HepG2 (cell line): ENCODE measurements around the gene G6PC3. TPM values are rescaled to one million over a fixed set of nuclear protein-coding genes. Genes with fewer than 3 reads are reported as not detected.

Source experiments
- ARNTL ChIP-seq: sonication (generic); formaldehyde crosslinking; IDR thresholded peaks from 2 replicates; pipeline ENCODE4 v1.4.0; 2020; ENCODE audit warnings: mild to moderate bottlenecking, missing genetic modification reagents
- CEBPG ChIP-seq: IDR thresholded peaks from 2 replicates; pipeline ENCODE4 v1.6.1; 2016
- KLF16 ChIP-seq, 2 experiments: sonication (generic) in 1 of 2; formaldehyde crosslinking in 1 of 2; IDR thresholded peaks; 2 replicates each; pipeline versions ENCODE4 v1.6.1 to v1.8.0; 2016 to 2023; ENCODE audit warnings: missing genetic modification reagents in 2 of 2, missing compliant biosample characterization in 1 of 2
- MXD4 ChIP-seq: IDR thresholded peaks from 2 replicates; pipeline ENCODE4 v1.6.1; 2016; ENCODE audit warnings: mild to moderate bottlenecking, missing biosample characterization, missing genetic modification reagents
- NFIC ChIP-seq: IDR thresholded peaks from 2 replicates; pipeline ENCODE4 v1.6.1; 2012; ENCODE audit warnings: mild to moderate bottlenecking, low read length, inconsistent platforms
- NFKBIZ ChIP-seq: IDR thresholded peaks from 2 replicates; pipeline ENCODE4 v1.6.1; 2018; ENCODE audit warnings: missing genetic modification reagents, missing compliant biosample characterization
- PHF21A ChIP-seq: sonication (generic); formaldehyde crosslinking; IDR thresholded peaks from 2 replicates; pipeline ENCODE4 v1.5.0; 2020; ENCODE audit warnings: mild to moderate bottlenecking, missing genetic modification reagents
- SRSF1 ChIP-seq: fragments of 200-400 bp; formaldehyde crosslinking; optimal IDR thresholded peaks from 2 replicates; pipeline ENCODE3; 2017; ENCODE audit warnings: mild to moderate bottlenecking, low read depth, low read length, moderate library complexity
- U2AF1 ChIP-seq: fragments of 200-400 bp; formaldehyde crosslinking; optimal IDR thresholded peaks from 2 replicates; pipeline ENCODE3; 2017; ENCODE audit warnings: mild to moderate bottlenecking, low read depth, low read length
- ZMYM3 ChIP-seq: sonication (generic); formaldehyde crosslinking; IDR thresholded peaks from 2 replicates; pipeline ENCODE4 v1.5.1; 2020; ENCODE audit warnings: mild to moderate bottlenecking, missing genetic modification reagents
- ZNF253 ChIP-seq: sonication (generic); formaldehyde crosslinking; IDR thresholded peaks from 2 replicates; pipeline ENCODE4 v1.8.0; 2022; ENCODE audit warnings: mild to moderate bottlenecking, missing genetic modification reagents, borderline replicate concordance
- ZNF282 ChIP-seq: fragments of 450-650 bp; IDR thresholded peaks from 2 replicates; pipeline ENCODE4 v1.6.1; 2018; ENCODE audit not compliant: partially characterized antibody
- ZNF550 ChIP-seq: sonication (generic); formaldehyde crosslinking; IDR thresholded peaks from 2 replicates; pipeline ENCODE4 v1.4.0; 2020; ENCODE audit warnings: mild to moderate bottlenecking, missing genetic modification reagents, borderline replicate concordance
- ZNF614 ChIP-seq: IDR thresholded peaks from 2 replicates; pipeline ENCODE4 v1.6.1; 2018; ENCODE audit warnings: missing biosample characterization, missing genetic modification reagents, inconsistent platforms, borderline replicate concordance
- ZNF674 ChIP-seq: sonication (generic); formaldehyde crosslinking; IDR thresholded peaks from 2 replicates; pipeline ENCODE4 v1.5.0; 2020; ENCODE audit warnings: low read depth, mild to moderate bottlenecking, missing genetic modification reagents
- polyA plus RNA-seq, 8 experiments: library from polyadenylated mRNA; depleted of rRNA in 3 of 8; stranded (reverse) in 7 of 8; unstranded in 1 of 8; fragments of >200 nt; fragmentation: Illumina TruSeq in 4 of 8; extraction: Trizol in 4 of 8; gene quantifications; 2 replicates each; pipeline versions ENCODE4 v1.2.1 to v1.2.3, GENCODE V29; 2011 to 2016; ENCODE audit warnings: low read depth in 4 of 8, missing spikeins in 1 of 8, mixed read lengths in 1 of 8; ENCODE audit not compliant: insufficient read depth in 1 of 8
- total RNA-seq, 5 experiments: library from RNA; depleted of rRNA; stranded (reverse); fragments of >200 nt; fragmentation: Illumina TruSeq; extraction: Trizol; gene quantifications; 2 replicates each; pipeline ENCODE4 v1.2.3, GENCODE V29; 2016; ENCODE audit warnings: low read depth in 1 of 5
- TF ChIP-seq, protein P1 (sequence below): sonication (generic); formaldehyde crosslinking; IDR thresholded peaks from 2 replicates; pipeline ENCODE4 v1.9.0; 2021; ENCODE audit warnings: missing genetic modification reagents, borderline replicate concordance
- TF ChIP-seq, protein P2 (sequence below): sonication (generic); formaldehyde crosslinking; IDR thresholded peaks from 2 replicates; pipeline ENCODE4 v1.4.0; 2020; ENCODE audit warnings: missing genetic modification reagents
- TF ChIP-seq, protein P3 (sequence below): sonication (generic); formaldehyde crosslinking; conservative IDR thresholded peaks from 2 replicates; pipeline ENCODE4 v1.8.0; 2022; ENCODE audit warnings: mild to moderate bottlenecking, moderate library complexity, missing genetic modification reagents
- TF ChIP-seq, protein P4 (sequence below): sonication (generic); formaldehyde crosslinking; IDR thresholded peaks from 2 replicates; pipeline ENCODE4 v1.5.0; 2020; ENCODE audit warnings: missing genetic modification reagents

G6PC3 gene
- total and polyA plus RNA-seq, 2 of the 13 experiments (the other 11 are each of a cell fraction or from before 2014, with no cell fraction given) = 38.5 to 75.8 TPM

DNA sequence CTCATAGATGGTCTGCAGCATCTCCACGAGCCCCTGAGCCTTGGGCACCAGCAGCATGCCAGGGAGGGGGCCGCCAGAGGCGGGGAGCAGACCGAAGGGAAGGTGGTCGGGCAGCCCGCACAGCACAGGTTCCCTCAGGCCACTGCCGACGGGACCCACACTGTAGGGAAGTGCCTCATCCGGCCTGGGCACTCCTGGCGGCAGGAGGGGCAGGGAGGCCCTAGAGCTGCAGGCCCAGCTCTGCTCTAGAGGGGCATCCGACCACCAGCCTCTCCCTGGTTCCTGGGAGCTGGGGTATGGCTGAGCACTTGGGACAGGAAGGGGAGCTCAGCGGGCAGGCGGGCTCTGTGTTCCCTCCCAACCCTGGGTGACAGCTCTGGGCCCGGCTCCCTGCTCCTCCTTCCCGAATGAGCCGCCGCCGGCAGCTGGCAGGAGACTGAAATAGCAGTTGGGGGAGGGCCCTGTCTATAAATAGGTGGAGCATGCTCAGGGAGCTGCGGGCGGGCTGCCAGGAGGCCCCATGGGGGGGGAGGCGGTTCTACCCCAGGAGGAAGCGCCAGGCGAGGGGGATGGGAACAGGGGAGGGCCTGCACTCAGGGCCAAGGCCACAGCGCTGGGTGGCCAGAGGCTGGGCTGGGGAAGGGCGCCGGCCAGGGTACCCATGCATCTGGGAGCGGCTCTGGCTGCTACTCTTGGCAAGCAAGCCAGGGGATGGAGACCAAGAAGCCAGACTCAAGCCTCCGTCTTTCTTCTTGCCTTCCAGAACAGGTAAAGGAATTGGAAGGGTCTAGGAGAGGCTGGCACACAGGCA is 40.5 kb downstream of the G6PC3 start (continued):
- TF ChIP-seq, protein P1, sequence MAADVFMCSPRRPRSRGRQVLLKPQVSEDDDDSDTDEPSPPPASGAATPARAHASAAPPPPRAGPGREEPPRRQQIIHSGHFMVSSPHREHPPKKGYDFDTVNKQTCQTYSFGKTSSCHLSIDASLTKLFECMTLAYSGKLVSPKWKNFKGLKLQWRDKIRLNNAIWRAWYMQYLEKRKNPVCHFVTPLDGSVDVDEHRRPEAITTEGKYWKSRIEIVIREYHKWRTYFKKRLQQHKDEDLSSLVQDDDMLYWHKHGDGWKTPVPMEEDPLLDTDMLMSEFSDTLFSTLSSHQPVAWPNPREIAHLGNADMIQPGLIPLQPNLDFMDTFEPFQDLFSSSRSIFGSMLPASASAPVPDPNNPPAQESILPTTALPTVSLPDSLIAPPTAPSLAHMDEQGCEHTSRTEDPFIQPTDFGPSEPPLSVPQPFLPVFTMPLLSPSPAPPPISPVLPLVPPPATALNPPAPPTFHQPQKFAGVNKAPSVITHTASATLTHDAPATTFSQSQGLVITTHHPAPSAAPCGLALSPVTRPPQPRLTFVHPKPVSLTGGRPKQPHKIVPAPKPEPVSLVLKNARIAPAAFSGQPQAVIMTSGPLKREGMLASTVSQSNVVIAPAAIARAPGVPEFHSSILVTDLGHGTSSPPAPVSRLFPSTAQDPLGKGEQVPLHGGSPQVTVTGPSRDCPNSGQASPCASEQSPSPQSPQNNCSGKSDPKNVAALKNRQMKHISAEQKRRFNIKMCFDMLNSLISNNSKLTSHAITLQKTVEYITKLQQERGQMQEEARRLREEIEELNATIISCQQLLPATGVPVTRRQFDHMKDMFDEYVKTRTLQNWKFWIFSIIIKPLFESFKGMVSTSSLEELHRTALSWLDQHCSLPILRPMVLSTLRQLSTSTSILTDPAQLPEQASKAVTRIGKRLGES (CRISPR knock-in tag) = no peak
- peak; percentile 89 for TF ChIP-seq NFKBIZ (CRISPR knock-in tag)
- TF ChIP-seq NFIC = peak; percentile 90; the same call in 1 of the 2 replicates
- TF ChIP-seq SRSF1 = peak; percentile 100
- TF ChIP-seq ZNF550 (CRISPR knock-in tag) = 0 out of 2 replicates have a peak, but pooled peaks have one; percentile 49
- TF ChIP-seq, protein P2, sequence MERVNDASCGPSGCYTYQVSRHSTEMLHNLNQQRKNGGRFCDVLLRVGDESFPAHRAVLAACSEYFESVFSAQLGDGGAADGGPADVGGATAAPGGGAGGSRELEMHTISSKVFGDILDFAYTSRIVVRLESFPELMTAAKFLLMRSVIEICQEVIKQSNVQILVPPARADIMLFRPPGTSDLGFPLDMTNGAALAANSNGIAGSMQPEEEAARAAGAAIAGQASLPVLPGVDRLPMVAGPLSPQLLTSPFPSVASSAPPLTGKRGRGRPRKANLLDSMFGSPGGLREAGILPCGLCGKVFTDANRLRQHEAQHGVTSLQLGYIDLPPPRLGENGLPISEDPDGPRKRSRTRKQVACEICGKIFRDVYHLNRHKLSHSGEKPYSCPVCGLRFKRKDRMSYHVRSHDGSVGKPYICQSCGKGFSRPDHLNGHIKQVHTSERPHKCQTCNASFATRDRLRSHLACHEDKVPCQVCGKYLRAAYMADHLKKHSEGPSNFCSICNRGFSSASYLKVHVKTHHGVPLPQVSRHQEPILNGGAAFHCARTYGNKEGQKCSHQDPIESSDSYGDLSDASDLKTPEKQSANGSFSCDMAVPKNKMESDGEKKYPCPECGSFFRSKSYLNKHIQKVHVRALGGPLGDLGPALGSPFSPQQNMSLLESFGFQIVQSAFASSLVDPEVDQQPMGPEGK = peak; percentile 100
- 0 out of 2 replicates have a peak, but pooled peaks have one; percentile 39 for TF ChIP-seq ZNF674
- peak; percentile 97 for TF ChIP-seq U2AF1
- peak; percentile 97 for TF ChIP-seq ZMYM3 (CRISPR knock-in tag)
- TF ChIP-seq ZNF282 = no peak
- 0 out of 2 replicates have a peak, but pooled peaks have one; percentile 74 for TF ChIP-seq ZNF253 (CRISPR knock-in tag)
- TF ChIP-seq PHF21A (CRISPR knock-in tag) = peak; percentile 100
- TF ChIP-seq, protein P3, sequence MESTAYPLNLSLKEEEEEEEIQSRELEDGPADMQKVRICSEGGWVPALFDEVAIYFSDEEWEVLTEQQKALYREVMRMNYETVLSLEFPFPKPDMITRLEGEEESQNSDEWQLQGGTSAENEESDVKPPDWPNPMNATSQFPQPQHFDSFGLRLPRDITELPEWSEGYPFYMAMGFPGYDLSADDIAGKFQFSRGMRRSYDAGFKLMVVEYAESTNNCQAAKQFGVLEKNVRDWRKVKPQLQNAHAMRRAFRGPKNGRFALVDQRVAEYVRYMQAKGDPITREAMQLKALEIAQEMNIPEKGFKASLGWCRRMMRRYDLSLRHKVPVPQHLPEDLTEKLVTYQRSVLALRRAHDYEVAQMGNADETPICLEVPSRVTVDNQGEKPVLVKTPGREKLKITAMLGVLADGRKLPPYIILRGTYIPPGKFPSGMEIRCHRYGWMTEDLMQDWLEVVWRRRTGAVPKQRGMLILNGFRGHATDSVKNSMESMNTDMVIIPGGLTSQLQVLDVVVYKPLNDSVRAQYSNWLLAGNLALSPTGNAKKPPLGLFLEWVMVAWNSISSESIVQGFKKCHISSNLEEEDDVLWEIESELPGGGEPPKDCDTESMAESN = peak; percentile 97
- 0 out of 2 replicates have a peak, but pooled peaks have one; percentile 56 for TF ChIP-seq CEBPG
- TF ChIP-seq, protein P4, sequence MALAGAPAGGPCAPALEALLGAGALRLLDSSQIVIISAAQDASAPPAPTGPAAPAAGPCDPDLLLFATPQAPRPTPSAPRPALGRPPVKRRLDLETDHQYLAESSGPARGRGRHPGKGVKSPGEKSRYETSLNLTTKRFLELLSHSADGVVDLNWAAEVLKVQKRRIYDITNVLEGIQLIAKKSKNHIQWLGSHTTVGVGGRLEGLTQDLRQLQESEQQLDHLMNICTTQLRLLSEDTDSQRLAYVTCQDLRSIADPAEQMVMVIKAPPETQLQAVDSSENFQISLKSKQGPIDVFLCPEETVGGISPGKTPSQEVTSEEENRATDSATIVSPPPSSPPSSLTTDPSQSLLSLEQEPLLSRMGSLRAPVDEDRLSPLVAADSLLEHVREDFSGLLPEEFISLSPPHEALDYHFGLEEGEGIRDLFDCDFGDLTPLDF (CRISPR knock-in tag) = no peak
- TF ChIP-seq ZNF614 (CRISPR knock-in tag) = peak; percentile 88
- peak; percentile 94 for TF ChIP-seq MXD4
- TF ChIP-seq KLF16 (CRISPR knock-in tag; IDR thresholded peaks at IDR 0.05) = peak in 1 of 2 experiments; percentile 83; a peak in 2 of 4 replicates
- peak; percentile 97 for TF ChIP-seq ARNTL (CRISPR knock-in tag)
